ENCODE data around the gene SENP7. TPM values are rescaled to one million over a fixed set of nuclear protein-coding genes. Genes with fewer than 3 reads are reported as not detected.

Gene SENP7
- total RNA-seq, 1 donor from 2014 or later, result 10.8 TPM

GRCh38 chr3:101329016-101329673, 183.9 kb downstream of the SENP7 start:
- Histone ChIP-seq H4K20me1 (ENCODE audit: insufficient read depth, low read length) (no peaks in the 10 kb centered on the region), H3K27ac (ENCODE audit: low read depth, low read length) (no peak overlapping the region), H2AFZ (ENCODE audit: low read depth, low read length) (no peak overlapping the region), H3K27me3 (ENCODE audit: insufficient read depth, low read length) (no peaks in the 10 kb centered on the region), H3K9ac (ENCODE audit: low read length) (no peak overlapping the region), H3K4me1 (ENCODE audit: insufficient read depth, low read length) (no peaks in the 10 kb centered on the region), H3K9me3 (ENCODE audit: insufficient read depth, low read depth, low read length) (no peaks in the 10 kb centered on the region), H3K36me3 (ENCODE audit: insufficient read depth, low read length) (peaks cover 4% of the 10 kb centered on the region), H3K79me2 (ENCODE audit: insufficient read depth, low read length) (no peaks in the 10 kb centered on the region), H3K4me2 (ENCODE audit: low read length) (no peak overlapping the region), H3K4me3 (ENCODE audit: insufficient read depth, low read depth, low read length) (no peak overlapping the region)
- no peaks in the 10 kb centered on the region for H3K27me3 Mint-ChIP-seq (ENCODE audit: low read depth, unreplicated experiment)
- no peaks in the 10 kb centered on the region for H3K9me3 Mint-ChIP-seq (ENCODE audit: unreplicated experiment)
- H3K27ac Mint-ChIP-seq (ENCODE audit: unreplicated experiment), result no peak overlapping the region
- no peaks in the 10 kb centered on the region for H3K4me1 Mint-ChIP-seq (ENCODE audit: low read depth, unreplicated experiment)
- FAIRE-seq (no peak), DNase-seq (ENCODE audit: low read depth) (no peak)
- H3K4me3 Mint-ChIP-seq (ENCODE audit: unreplicated experiment), result no peak overlapping the region
- no peak for TF ChIP-seq EZH2 (IDR thresholded peaks at IDR 0.05; ENCODE audit: insufficient read depth, low read length)
- no peak for TF ChIP-seq CTCF (IDR thresholded peaks at IDR 0.05; ENCODE audit: insufficient read depth, low read depth, low read length)
- H3K36me3 Mint-ChIP-seq (ENCODE audit: low read depth, unreplicated experiment), result peaks cover 5% of the 10 kb centered on the region

DNA sequence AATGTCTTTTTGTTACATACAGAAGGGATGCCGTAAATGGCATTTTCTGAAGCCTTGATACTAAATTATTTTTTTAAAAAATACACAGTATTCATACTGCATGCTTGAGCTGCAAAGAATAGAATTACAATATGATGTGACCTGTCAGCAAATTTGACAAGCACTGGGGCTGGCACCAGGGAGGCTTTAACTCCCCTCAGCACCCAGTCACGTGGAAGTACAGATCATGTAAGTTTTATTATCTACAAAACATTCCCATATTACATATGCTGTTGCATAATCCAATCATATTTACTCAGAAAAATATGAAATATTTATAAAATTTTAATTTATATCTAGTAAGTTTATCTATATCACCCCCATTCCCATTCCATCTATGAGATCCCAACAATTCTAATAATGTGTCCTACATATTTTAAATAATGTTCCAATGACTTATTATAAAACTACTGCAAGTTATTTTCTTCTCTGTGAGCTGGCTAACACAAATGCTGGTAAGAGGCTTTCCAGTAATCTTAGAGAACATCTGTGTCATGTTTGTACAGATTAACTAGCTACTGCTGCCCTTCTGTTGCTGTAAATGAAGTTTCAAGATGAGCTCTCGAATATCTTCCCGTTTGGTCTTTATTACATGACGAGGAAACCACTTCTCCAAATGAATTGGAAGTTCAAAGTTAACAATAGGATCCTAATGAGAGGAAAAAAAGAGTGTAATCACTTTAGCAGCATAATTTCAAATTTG, 187.4 kb downstream of the SENP7 start:
- H3K36me3 ChIP-seq (ENCODE audit: insufficient read depth, low read length), result peaks cover 4% of the 10 kb centered on the region
- Mint-ChIP-seq H3K27ac (ENCODE audit: unreplicated experiment) (no peak overlapping the region), H3K4me1 (ENCODE audit: low read depth, unreplicated experiment) (no peaks in the 10 kb centered on the region), H3K36me3 (ENCODE audit: low read depth, unreplicated experiment) (peaks cover 5% of the 10 kb centered on the region), H3K4me3 (ENCODE audit: unreplicated experiment) (no peak overlapping the region), H3K27me3 (ENCODE audit: low read depth, unreplicated experiment) (no peaks in the 10 kb centered on the region), H3K9me3 (ENCODE audit: unreplicated experiment) (no peaks in the 10 kb centered on the region)
- H3K27ac ChIP-seq (ENCODE audit: low read depth, low read length), result no peak overlapping the region
- H3K4me3 ChIP-seq (ENCODE audit: insufficient read depth, low read depth, low read length), result no peak overlapping the region
- no peaks in the 10 kb centered on the region for H4K20me1 ChIP-seq (ENCODE audit: insufficient read depth, low read length)
- H3K9ac ChIP-seq (ENCODE audit: low read length), result no peak overlapping the region
- H3K79me2 ChIP-seq (ENCODE audit: insufficient read depth, low read length), result no peaks in the 10 kb centered on the region
- no peaks in the 10 kb centered on the region for H3K4me1 ChIP-seq (ENCODE audit: insufficient read depth, low read length)
- no peak for TF ChIP-seq EZH2 (IDR thresholded peaks at IDR 0.05; ENCODE audit: insufficient read depth, low read length)
- TF ChIP-seq CTCF (IDR thresholded peaks at IDR 0.05; ENCODE audit: insufficient read depth, low read depth, low read length), result no peak
- no peaks in the 10 kb centered on the region for H3K27me3 ChIP-seq (ENCODE audit: insufficient read depth, low read length)
- no peak for FAIRE-seq
- no peak overlapping the region for H3K4me2 ChIP-seq (ENCODE audit: low read length)
- DNase-seq (ENCODE audit: low read depth), result no peak
- H3K9me3 ChIP-seq (ENCODE audit: insufficient read depth, low read depth, low read length), result no peaks in the 10 kb centered on the region
- no peak overlapping the region for H2AFZ ChIP-seq (ENCODE audit: low read depth, low read length)

DNA sequence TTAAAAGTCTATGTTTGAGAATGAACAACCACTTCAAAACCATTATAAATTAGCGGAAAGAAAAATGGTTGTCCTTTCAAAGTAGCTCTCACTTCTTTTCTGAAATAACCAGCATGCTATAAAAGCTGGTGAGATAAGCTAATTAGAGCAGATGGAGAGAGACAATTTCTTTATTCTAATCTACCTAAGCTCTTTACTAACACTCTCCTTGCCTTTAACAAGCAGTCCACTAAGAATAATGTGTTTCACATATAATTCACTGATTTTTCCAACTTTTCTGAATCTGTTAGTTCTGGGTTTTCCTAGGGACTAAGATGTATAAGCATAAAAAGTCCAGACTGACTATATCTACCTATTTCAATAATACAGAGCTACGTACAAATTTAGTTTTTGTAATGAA, 192.5 kb downstream of the SENP7 start, which contains the start of gene IMPG2:
Gene IMPG2 (minus strand): TSS at position 101 of the 400 bp plus-strand sequence. CDS start 203 bp downstream, outside the sequence.
- no peaks in the 10 kb centered on the region for H3K9me3 ChIP-seq (ENCODE audit: insufficient read depth, low read depth, low read length)
- H3K27me3 Mint-ChIP-seq (ENCODE audit: low read depth, unreplicated experiment), result no peaks in the 10 kb centered on the region
- H3K27me3 ChIP-seq (ENCODE audit: insufficient read depth, low read length), result no peaks in the 10 kb centered on the region
- DNase-seq (ENCODE audit: low read depth) (no peak), FAIRE-seq (no peak)
- H3K36me3 ChIP-seq (ENCODE audit: insufficient read depth, low read length), result no peaks in the 10 kb centered on the region
- H3K4me1 ChIP-seq (ENCODE audit: insufficient read depth, low read length), result no peaks in the 10 kb centered on the region
- H3K4me2 ChIP-seq (ENCODE audit: low read length), result no peak within 1 kb of the TSS
- H4K20me1 ChIP-seq (ENCODE audit: insufficient read depth, low read length), result no peaks in the 10 kb centered on the region
- no peaks in the 10 kb centered on the region for H3K36me3 Mint-ChIP-seq (ENCODE audit: low read depth, unreplicated experiment)
- H2AFZ ChIP-seq (ENCODE audit: low read depth, low read length), result no peak within 1 kb of the TSS
- H3K9me3 Mint-ChIP-seq (ENCODE audit: unreplicated experiment), result no peaks in the 10 kb centered on the region
- H3K9ac ChIP-seq (ENCODE audit: low read length), result no peak within 1 kb of the TSS
- H3K27ac Mint-ChIP-seq (ENCODE audit: unreplicated experiment), result no peak within 1 kb of the TSS
- H3K4me3 Mint-ChIP-seq (ENCODE audit: unreplicated experiment), result no peak within 1 kb of the TSS
- H3K27ac ChIP-seq (ENCODE audit: low read depth, low read length), result no peak within 1 kb of the TSS
- no peak within 1 kb of the TSS for H3K4me3 ChIP-seq (ENCODE audit: insufficient read depth, low read depth, low read length)
- no peaks in the 10 kb centered on the region for H3K79me2 ChIP-seq (ENCODE audit: insufficient read depth, low read length)
- TF ChIP-seq EZH2 (IDR thresholded peaks at IDR 0.05; ENCODE audit: insufficient read depth, low read length), result no peak
- no peak for TF ChIP-seq CTCF (IDR thresholded peaks at IDR 0.05; ENCODE audit: insufficient read depth, low read depth, low read length)
- no peaks in the 10 kb centered on the region for H3K4me1 Mint-ChIP-seq (ENCODE audit: low read depth, unreplicated experiment)

Data from astrocyte (in vitro differentiated cells and primary cell).